RWPE2 (cell line): Measurements from ENCODE around the gene DSCAML1.

Source experiments
- ATAC-seq: fragments of 200-7000 bp; cut with Tn5 transposase; 3 replicates; pipeline ENCODE4 v1.9.1; 2021; ENCODE audit warnings: low read depth
- DNase-seq: peaks from one replicate; pipeline ENCODE4 v3.0.0-alpha.2; 2020; ENCODE audit warnings: low spot score
- H3K27ac ChIP-seq: fragments of 450-650 bp; 2 replicates; pipeline ENCODE4 v1.5.1; 2017; ENCODE audit warnings: mild to moderate bottlenecking; ENCODE audit not compliant: poor library complexity, severe bottlenecking
- H3K27me3 ChIP-seq: fragments of 250-450 bp; sonication (Bioruptor Pico); 2 replicates; pipeline ENCODE4 v1.5.1; 2021; ENCODE audit warnings: mild to moderate bottlenecking, moderate library complexity; ENCODE audit not compliant: insufficient read depth, poor library complexity, severe bottlenecking
- H3K36me3 ChIP-seq: fragments of 250-450 bp; sonication (Bioruptor Pico); 2 replicates; pipeline ENCODE4 v1.5.1; 2020; ENCODE audit warnings: low read depth, mild to moderate bottlenecking, moderate library complexity
- H3K4me1 ChIP-seq: fragments of 250-450 bp; sonication (Bioruptor Pico); 2 replicates; pipeline ENCODE4 v1.5.1; 2021; ENCODE audit warnings: mild to moderate bottlenecking, moderate library complexity; ENCODE audit not compliant: insufficient read depth, poor library complexity, severe bottlenecking
- H3K4me3 ChIP-seq: fragments of 250-450 bp; sonication (Bioruptor Pico); 2 replicates; pipeline ENCODE4 v1.5.1; 2021; ENCODE audit warnings: mild to moderate bottlenecking, moderate library complexity; ENCODE audit not compliant: severe bottlenecking
- H3K9me3 ChIP-seq: fragments of 250-450 bp; sonication (Bioruptor Pico); 2 replicates; pipeline ENCODE4 v1.5.1; 2021; ENCODE audit warnings: mild to moderate bottlenecking, moderate library complexity; ENCODE audit not compliant: severe bottlenecking
- TF ChIP-seq, protein P1 (sequence below): fragments of 450-650 bp; IDR thresholded peaks from one replicate; pipeline ENCODE4 v1.5.1; 2017; ENCODE audit warnings: mild to moderate bottlenecking, moderate library complexity; ENCODE audit not compliant: poor library complexity, severe bottlenecking

The DSCAML1 gene

DNA sequence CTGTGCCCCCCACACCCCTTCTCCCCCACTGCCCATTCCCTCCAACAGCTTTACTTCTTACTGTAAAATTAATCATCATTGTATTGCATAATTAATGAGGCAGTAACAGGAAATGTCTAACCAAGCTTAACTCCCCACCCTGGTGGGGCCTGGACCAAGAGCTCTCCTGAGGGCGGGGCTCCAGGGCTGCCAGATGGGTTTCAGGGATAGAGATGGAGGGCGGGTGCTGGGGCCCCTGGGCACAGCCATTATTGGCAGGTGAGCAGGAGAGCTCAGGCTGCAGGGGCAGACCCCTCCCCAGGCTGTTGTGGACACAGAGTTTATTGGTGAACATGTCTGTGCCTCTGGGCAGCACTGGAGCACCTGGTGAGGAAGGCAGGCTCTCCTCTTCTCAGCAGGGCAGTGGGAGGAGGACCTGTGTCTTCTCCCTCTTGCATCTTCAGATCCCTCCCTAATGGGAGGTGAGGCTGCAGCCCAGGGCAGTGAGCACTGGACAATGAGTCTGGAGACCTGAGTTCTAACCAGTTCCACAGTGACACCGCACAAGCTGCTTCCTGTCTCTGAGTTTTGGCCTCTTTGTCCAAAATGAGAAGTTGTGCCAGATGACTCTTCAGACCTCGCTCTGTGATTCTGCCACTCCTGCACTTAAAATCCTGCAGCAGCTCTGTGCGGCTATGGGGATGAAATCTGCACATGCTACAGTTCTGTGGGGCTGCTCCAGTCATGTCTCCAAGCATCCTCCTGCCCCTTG is 236.1 kb downstream of the DSCAML1 start:
- ATAC-seq (no peak), DNase-seq (no peak)
- Histone ChIP-seq H3K9me3 (no peaks in the 10 kb centered on the region), H3K36me3 (no peaks in the 10 kb centered on the region), H3K4me3 (no peak overlapping the region), H3K27me3 (peaks cover 14% of the 10 kb centered on the region), H3K27ac (no peak overlapping the region), H3K4me1 (no peaks in the 10 kb centered on the region)
- TF ChIP-seq, protein P1, sequence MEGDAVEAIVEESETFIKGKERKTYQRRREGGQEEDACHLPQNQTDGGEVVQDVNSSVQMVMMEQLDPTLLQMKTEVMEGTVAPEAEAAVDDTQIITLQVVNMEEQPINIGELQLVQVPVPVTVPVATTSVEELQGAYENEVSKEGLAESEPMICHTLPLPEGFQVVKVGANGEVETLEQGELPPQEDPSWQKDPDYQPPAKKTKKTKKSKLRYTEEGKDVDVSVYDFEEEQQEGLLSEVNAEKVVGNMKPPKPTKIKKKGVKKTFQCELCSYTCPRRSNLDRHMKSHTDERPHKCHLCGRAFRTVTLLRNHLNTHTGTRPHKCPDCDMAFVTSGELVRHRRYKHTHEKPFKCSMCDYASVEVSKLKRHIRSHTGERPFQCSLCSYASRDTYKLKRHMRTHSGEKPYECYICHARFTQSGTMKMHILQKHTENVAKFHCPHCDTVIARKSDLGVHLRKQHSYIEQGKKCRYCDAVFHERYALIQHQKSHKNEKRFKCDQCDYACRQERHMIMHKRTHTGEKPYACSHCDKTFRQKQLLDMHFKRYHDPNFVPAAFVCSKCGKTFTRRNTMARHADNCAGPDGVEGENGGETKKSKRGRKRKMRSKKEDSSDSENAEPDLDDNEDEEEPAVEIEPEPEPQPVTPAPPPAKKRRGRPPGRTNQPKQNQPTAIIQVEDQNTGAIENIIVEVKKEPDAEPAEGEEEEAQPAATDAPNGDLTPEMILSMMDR = no peak

DNA sequence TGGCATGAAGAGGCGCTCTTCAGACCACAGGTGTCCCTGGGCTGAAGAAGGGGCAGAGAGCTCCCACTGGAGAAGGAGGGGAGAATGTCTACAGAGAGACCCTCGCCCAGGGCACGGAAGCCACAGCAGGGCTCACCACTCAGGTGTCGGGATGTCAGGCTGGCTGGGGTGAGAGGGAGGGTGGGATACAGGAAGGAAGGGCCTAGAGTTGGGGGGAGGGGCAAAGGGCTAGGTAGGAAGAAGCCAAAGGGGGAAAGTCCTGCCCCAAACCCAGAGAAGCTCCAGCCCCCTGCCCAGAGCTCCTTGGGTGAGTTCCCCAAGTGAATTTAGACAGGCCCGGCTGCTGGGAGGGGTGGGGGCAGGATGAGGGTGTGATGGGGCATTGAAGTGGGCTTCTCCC is 237.3 kb downstream of the DSCAML1 start:
- TF ChIP-seq, protein P1 = no peak
- Histone ChIP-seq H3K9me3 (no peaks in the 10 kb centered on the region), H3K4me3 (no peak overlapping the region), H3K36me3 (no peaks in the 10 kb centered on the region), H3K27ac (no peak overlapping the region), H3K27me3 (peaks cover 14% of the 10 kb centered on the region), H3K4me1 (no peaks in the 10 kb centered on the region)
- ATAC-seq = no peak
- DNase-seq = no peak

DNA sequence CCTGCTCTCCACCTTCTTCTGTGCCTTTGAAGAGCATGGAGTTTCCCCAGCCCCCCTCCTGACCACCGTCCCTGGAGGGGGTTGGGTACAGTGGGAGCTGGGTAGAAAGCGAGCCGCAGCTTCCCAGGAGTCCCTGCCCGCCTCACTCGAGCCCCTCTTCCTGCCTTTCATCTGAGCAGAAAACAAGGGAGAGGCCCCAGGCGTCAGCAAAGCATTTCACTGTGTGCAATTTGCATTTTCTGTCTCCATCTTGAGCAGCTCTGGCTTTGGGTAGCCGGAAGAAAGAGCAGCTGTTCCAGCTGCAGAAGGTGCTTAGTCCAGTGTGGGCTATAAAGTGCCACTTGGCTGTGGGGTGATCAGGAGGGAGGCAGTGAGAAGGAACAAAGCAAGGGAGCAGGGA is 239.7 kb downstream of the DSCAML1 start:
- Histone ChIP-seq H3K4me3 (no peak overlapping the region), H3K27ac (no peak overlapping the region), H3K9me3 (no peaks in the 10 kb centered on the region), H3K27me3 (peaks cover 17% of the 10 kb centered on the region), H3K4me1 (no peaks in the 10 kb centered on the region), H3K36me3 (no peaks in the 10 kb centered on the region)
- DNase-seq = no peak
- TF ChIP-seq, protein P1 = no peak
- ATAC-seq = no peak

DNA sequence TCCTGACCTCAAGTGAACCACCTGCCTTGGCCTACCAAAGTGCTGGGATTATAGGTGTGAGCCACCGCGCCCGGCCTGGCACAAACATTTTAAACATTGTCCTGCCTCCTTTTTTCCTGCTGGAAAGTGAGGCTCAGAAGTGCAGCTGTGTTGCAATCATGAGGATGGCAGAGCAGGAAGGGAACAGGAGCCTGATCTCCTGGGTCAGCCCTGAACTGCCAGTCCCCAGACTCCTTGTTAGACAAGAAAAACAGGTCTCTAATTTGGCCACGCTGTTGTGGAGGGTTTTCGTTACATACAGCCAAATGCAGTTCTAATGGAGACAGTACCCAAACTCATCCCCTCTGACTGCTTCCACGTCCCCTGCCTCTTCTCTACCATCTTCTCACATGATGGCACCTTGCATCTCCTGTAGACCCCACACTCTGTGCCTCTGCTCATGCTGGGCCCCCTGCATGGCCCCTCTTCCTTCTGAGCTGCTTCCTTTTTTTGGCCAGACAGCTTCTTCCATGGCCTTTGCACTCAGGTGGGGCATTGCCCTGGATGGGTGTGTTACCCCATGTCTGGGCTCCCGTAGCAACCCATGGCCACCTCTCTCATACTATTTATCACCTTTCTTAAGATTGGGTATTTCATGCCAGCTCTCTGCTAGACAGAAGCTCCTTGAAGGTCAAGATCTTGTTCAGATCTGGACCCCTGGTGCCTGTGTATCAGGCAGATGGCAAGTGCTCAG is 242.2 kb downstream of the DSCAML1 start:
- Histone ChIP-seq H3K4me1 (no peaks in the 10 kb centered on the region), H3K9me3 (no peaks in the 10 kb centered on the region), H3K27ac (no peak overlapping the region), H3K36me3 (no peaks in the 10 kb centered on the region), H3K4me3 (no peak overlapping the region), H3K27me3 (peaks cover 20% of the 10 kb centered on the region)
- TF ChIP-seq, protein P1 = no peak
- ATAC-seq = no peak
- no peak for DNase-seq

DNA sequence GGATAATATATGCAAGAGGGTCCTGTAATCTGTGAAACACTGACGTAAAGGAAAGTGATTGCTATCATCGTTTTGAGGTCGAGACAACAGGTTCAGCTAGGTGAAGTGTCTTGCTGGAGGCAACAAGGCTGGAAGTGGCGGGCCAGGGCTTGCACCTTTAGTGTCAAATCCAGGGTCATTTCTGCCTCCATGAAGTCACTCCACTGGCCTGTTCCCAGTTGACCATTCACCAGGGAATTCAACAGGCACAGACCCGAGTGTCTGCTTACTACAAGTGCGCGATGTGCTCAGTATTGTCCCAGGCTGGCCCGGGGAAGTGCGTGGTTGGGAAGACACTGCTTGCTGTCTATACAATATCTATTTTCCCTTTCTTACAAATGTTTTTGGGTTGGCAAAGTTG is 244.4 kb downstream of the DSCAML1 start:
- DNase-seq (no peak), ATAC-seq (no peak)
- H3K4me3 ChIP-seq = no peak overlapping the region
- no peak overlapping the region for H3K27ac ChIP-seq
- TF ChIP-seq, protein P1 = no peak
- no peaks in the 10 kb centered on the region for H3K4me1 ChIP-seq
- H3K9me3 ChIP-seq = no peaks in the 10 kb centered on the region
- H3K36me3 ChIP-seq = no peaks in the 10 kb centered on the region
- H3K27me3 ChIP-seq = peaks cover 6% of the 10 kb centered on the region
